GM12892 (cell line): ENCODE measurements around the gene NCOR1.

ENCODE experiments used
- POLR2A ChIP-seq: IDR thresholded peaks from 2 replicates; pipeline ENCODE4 v1.6.1; 2011; ENCODE audit warnings: low read depth, low read length, control low read depth
- POLR2AphosphoS5 ChIP-seq: IDR thresholded peaks from 2 replicates; pipeline ENCODE4 v1.6.1; 2011; ENCODE audit warnings: low read depth, low read length, control low read depth
- TAF1 ChIP-seq: IDR thresholded peaks from 2 replicates; pipeline ENCODE4 v1.6.1; 2011; ENCODE audit warnings: low read depth, mild to moderate bottlenecking, control low read depth, low read length, borderline replicate concordance

DNA sequence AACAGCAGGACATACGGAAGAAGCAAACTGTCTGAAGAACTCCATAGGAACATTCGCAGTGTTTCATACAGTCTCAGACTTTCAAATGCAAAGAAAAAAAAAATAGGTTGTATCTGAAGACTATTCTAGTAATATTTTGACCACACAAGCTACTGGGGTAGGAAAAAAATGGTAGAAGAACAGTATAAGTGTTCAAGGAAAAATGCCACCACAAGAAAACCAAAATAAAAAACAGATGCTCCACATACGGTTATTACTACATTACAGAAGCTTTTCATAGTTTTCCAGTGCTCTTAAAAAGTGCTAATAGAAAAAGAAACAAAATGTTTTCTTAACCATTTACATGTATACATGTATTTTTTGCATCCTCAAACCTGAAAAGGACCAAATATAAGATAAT lies 3.7 kb downstream of the NCOR1 start:
- TF ChIP-seq POLR2A = no peak
- no peak for TF ChIP-seq TAF1
- TF ChIP-seq POLR2AphosphoS5 = no peak
